NCI-H187 (cell line): Measurements from ENCODE around the gene KRTAP5-8.
"Not testable (repeated sequence)": the region's sequence is repeated elsewhere in the genome, so short reads cannot be mapped to it uniquely, and the experiment has no call there.

Experiments used
- DNase-seq, 2 experiments: peaks; one replicate each; lab custom pipeline; 2025; lab: John Stamatoyannopoulos, UW

Gene KRTAP5-8

DNA sequence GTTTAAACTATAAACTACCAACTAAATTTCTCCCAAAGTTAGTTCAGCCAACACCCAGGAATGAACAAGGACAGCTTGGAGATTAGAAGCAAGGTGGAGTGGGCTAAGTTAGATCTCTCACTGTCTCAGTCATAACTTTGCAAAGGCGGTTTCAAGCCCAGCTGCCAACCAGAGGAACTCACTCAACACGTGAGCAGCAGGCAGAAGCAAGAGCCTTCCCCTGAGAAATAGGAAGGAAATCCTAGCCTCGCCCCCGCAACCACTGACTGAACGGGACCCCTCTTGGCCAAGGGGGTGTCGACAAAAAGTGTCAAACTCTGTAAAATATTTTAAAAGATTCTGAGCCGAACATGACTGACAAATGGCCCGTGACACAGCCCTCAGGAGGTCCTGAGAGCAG, 6.0 kb downstream of the KRTAP5-8 start:
- DNase-seq: no peak

GRCh38 chr11:71544525-71545214, 6.8 kb downstream of the KRTAP5-8 start:
- no peak for DNase-seq

- DNase-seq: no peak
These were observed 7.7 kb downstream of the KRTAP5-8 start for GRCh38 chr11:71545405-71545966.

DNA sequence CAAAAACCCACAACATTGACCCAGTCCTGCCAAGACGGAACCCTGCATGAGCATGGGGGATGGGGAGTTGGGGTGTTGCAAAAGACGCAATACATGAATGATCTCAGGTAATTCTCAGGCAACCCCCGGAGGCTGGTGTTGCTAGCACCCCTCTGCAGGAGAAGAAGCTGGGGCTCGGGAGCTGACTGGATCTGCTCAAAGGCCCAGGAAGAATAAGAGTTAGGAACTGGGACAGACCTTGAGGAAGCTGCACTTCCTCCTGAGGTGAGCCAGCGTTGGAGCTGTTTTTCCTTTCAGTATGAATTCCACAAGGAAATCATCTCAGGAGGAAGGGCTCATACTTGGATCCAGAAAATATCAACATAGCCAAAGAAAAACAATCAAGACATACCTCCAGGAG, 10.3 kb downstream of the KRTAP5-8 start, which contains the start of gene KRTAP5-9:
Gene KRTAP5-9 (plus strand): TSS at position 301 of the 400 bp plus-strand sequence. CDS start 238 bp downstream, outside the sequence.
- no peak for DNase-seq

DNA sequence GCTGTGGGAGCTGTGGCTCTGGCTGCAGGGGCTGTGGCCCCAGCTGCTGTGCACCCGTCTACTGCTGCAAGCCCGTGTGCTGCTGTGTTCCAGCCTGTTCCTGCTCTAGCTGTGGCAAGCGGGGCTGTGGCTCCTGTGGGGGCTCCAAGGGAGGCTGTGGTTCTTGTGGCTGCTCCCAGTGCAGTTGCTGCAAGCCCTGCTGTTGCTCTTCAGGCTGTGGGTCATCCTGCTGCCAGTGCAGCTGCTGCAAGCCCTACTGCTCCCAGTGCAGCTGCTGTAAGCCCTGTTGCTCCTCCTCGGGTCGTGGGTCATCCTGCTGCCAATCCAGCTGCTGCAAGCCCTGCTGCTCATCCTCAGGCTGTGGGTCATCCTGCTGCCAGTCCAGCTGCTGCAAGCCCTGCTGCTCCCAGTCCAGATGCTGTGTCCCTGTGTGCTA, 10.9 kb downstream of the KRTAP5-8 start:
- DNase-seq: no peak

GRCh38 chr11:71551711-71552110, 13.9 kb downstream of the KRTAP5-8 start:
- DNase-seq: no peak

- DNase-seq: no peak
These were observed 17.2 kb downstream of the KRTAP5-8 start for GRCh38 chr11:71554996-71555395.

- no peak for DNase-seq
These were observed 17.7 kb downstream of the KRTAP5-8 start for GRCh38 chr11:71555508-71555907.

DNA sequence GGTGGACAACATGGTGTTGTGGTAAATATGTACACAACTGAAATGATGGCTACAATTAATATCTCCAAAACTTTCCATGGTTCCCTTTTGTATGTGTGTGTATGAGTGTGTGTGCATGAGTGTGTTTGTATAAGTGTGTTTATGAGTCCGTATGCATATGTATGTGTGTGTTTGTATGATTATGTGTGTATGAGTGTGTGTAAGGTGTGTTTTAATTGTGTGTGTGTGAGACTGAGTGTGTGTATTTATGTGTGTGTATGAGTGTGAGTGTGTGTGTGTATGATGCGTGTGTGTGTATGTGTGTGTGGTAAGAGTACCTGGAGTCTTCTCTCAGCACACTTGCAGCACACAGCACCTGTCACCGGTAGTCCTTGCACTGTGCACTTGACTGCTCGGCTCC, 18.2 kb downstream of the KRTAP5-8 start:
- DNase-seq: no peak

GRCh38 chr11:71557257-71557656, 19.4 kb downstream of the KRTAP5-8 start:
- DNase-seq: no peak

DNA sequence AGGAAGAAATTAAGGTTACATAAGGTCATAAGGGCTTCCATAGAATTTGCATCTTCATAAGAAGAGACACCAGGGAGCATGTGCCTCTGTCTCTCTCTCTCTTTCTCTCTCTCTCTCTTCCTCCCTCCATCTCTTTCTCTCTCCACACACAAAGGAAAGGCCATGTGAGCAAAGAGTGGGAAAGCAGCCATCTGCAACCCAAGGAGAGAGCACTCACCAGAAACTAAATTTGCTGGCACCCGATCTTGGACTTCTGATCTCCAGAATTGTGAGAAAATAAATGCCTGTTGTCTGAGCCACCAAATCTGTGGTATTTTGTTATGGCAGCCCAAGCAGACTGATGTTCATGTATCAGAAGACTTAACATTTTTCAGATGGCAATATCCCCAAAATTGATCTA, 21.2 kb downstream of the KRTAP5-8 start:
- no peak for DNase-seq

DNA sequence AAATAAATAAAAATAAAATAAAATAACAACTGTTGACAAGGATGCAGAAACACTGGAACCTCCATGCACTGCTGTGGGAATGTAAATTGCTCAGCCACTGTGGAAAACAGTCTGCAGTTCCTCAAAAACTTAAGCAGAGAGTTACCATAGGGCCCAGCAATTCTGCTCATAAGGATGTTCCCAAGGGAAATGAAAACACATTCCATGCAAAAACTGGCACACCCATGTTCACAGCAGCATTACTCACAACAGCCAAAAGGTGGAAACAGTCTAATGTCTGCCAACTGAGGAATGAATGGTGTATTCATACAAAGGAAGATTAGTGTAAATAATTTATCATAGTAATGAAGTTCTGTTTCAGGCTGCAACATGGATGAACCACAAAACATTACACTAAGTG, 24.3 kb downstream of the KRTAP5-8 start:
- no peak for DNase-seq

GRCh38 chr11:71563406-71563805, 25.6 kb downstream of the KRTAP5-8 start:
- no peak for DNase-seq

DNA sequence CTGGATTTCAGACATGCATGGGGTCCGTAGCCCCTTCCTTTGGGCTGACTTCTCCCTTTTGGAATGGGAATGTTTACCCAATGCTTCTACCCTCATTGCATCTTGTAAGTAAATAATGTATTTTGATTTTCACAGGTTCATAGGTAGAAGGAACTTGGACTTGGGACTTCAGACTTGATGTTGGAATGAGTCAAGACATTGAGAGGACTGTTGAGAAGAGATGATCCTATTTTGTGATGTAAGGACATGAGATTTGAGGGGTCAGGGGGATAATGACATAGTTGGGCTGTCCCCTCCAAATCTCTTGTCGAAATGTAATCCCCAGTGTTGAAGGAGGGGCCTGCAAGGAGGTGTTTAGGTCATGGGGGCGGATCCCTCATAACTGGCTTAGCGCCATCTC, 26.6 kb downstream of the KRTAP5-8 start:
- DNase-seq: no peak

- no peak for DNase-seq
These were observed 27.4 kb downstream of the KRTAP5-8 start, which contains the start of gene KRTAP5-10 for GRCh38 chr11:71565263-71565662. Gene KRTAP5-10 (plus strand): TSS chr11:71565563. CDS start chr11:71565588, 25 bp downstream.

DNA sequence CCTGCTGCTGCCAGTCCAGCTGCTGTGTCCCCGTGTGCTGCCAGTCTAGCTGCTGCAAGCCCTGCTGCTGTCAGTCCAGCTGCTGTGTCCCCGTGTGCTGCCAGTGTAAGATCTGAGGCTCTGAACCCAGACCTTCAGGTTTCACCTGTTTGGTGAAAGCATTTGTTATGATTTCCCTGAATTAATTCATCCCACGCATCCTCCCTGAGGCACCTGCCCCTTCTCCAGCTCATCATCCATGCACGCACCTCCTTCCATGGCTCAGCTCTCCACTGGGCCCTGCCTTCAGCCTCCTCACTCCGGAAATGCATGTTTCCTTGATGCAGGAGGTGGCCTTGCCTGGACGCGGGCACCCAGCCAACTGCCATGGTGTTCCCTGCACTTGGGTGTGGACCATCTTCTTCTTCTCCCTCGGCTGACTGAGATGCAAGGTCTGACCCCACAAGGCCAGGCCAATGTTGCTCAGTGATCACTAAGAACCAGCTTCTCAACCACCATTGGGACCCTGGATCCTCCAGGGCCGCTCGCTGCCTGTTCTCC, 28.3 kb downstream of the KRTAP5-8 start:
- no peak for DNase-seq

DNA sequence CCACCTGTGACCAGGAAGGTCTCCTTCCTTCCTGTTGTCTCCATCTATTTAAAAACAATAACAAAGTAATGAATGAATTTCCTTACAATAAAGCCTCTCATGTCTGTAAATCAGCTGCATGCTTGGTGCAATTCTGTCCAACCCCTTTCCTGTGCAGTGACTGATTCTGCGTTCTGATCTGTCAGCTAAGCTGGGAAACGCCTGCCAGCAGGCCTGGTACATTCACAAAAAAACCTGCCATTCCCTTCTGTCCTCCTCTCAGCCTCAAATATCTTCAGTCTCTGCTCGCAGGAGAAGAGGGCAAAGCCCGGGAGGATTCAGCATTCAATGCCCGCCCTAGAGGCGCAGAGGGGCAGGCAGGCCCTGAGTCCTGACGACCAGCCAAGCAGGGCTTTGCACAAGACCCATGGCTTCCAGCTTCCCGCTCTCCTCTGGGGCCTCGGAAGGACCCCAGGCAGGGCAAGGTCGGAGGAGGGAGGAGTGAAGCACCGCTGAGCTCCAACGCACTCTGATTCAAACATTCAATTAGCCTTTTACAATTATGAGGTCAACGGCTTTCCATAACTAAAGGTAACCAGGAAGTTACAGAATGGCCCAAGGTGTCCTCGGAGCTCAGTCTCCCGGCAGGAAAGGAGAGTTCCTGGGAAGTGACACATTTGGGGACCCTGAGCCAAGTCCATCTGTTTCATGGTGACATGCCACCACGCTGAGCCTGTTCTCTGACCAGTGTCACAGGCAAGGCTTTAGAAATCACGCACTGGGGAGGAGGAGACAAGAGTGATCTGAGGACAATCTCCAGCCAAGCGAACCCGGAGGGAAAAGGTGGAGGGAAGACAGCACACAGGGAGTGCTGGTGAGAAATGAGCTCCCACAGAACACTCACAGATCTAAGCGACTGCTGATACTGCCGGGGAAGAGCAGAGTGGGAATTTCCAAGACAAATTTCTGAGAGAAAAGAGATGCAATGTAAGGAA, 29.1 kb downstream of the KRTAP5-8 start:
- DNase-seq: not testable (repeated sequence)

DNA sequence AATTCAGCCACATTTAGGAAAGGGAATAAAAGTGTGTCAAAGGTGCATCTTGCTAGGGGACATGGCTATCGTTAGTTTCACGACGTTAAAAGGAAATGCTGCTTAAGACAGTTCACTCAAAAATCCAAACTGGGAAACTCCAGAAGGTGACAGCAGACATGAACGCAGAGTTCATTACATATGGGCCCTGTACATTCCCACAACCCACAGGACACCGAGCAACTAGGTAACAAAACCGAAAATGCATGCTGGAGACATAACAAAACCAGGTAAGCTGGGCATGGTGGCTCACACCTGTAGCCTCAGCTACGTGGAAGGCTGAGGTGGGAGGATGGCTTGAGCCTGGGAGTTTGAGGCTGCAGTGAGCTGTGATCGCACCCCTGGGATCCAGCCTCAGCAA, 29.8 kb downstream of the KRTAP5-8 start:
- DNase-seq: not testable (repeated sequence)

DNA sequence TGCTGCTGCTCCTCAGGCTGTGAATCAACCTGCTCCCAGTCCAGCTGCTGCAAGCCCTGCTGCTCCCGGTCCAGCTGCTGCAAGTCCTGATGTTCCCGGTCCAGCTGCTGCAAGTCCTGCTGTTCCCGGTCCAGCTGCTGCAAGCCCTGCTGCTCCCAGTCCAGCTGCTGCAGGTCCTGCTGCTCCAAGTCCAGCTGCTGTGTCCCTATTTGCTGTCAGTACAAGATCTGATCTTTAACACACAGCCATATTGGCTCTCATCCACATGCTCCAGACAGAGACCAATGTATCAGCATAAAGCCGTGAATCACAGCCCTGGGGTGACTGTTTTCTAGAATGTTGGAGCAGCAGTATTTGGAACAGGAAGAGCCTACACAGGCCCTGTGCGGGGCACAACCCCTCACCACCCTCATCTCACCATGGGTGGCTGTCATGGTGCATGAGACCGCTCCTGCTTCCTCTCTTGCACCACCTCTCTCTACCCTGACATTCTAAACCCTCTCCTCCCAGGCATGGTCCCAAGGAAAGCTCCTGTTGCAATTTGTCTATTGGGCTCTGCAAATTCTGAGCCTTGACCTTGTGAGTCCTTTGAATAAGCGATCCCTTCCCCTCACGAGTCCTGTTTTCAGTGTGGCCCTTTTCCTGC, 31.0 kb downstream of the KRTAP5-8 start:
- no peak for DNase-seq

- not testable (repeated sequence) for DNase-seq
These were observed 33.5 kb downstream of the KRTAP5-8 start for GRCh38 chr11:71571101-71571850.

GRCh38 chr11:71572811-71573210, 35.0 kb downstream of the KRTAP5-8 start:
- no peak for DNase-seq
